Activated CD8-positive, alpha-beta memory T cell treated with anti-CD3 and anti-CD28 coated beads for 4 hours (primary cell): ENCODE results near the gene EXOC3L4.
"Not testable (repeated sequence)": the region's sequence is repeated elsewhere in the genome, so short reads cannot be mapped to it uniquely, and the experiment has no call there.

ENCODE experiments used
- DNase-seq, 2 donors: peaks; one replicate each; pipeline ENCODE4 v3.0.0-alpha.2; 2020; ENCODE audit warnings: low read depth in 2 of 2

The EXOC3L4 gene

DNA sequence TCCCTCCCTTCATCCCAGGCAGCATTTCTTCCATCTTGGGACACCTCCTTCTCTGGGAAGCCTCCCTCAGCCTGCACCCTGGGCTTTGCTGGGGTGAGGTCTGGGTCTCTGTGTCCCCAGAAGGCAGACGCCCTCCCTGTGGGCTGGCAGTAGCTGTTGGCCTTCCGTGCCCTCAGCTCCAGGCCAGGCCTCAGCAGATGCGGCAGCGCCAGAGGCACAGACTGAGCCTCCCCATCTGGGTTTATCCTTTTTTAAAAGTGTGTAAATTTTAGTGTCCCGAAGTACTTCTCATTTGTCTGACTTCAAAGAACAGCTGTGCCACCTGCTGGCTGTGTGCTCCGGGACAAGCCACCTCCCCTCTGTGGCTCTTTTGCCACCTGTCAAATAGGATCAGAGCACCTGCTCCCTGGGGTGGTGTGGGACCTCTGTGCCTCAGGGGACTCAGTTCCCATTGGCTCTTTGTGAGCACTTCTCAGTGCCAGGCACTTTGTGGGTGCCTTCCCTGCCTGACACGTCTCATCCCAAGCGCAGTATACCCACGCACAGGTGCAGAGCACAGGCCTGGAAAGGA is 11.1 kb downstream of the EXOC3L4 start:
- DNase-seq, result no peak

DNA sequence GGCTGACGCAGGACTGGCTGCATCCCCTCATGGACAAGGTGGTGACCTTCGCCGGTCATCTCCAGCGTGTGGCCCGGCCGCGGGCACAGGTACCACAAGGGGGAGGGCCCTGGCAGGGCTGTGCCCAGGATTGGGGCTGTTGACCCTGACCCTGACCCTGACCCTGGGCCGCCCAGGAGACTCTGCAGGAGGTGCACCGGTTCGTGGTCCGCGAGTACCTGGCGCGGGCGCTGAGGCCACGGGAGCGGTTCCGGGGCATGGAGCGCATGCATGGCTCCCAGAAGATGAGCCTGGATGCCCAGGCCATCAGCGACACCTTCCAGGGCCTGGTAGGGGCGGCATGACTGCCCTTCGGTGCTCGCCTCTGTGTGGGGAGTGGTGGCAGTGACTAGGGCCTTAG is 12.9 kb downstream of the EXOC3L4 start:
- DNase-seq, result no peak

DNA sequence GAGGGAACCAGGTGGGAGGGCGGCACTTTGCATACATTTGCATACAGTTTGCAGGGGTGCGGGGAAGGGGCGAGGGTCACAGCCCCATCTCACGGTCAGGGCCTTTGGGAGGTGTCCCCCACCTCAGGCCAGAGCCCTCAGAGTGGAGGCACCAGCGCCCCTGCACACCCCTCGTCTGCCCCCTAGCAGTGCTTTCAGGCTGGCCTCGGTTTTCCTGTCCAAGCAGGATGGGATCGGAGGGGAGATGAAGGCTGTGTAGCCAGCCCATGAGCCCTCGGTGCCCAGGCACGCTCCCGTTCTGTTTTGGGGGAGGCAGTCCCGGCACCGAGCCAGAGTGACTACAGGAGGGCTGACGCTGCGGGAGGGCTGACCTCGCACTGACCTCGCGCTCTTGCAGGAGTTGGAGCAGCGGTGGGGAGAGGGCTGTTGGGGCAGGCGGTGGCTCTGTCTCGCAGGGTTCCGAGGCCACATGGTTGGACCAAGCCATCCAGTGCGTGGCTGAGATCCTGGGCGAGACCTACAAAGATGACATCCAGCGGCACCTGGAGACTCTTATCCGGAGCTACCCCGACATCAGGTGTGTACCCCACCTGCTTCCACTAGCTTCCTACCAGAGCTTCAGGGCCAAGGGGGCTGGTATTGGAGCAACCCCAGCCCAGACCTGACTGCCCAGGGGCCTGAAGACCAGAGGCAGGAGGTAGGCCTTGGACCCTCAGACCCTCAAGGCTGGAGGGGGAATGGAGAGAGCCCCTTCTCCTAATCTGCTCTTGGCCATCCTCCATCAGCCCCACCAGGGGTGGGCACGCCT is 13.6 kb downstream of the EXOC3L4 start:
- DNase-seq, result no peak

- DNase-seq, result no peak
Measured at GRCh38 chr14:103108749-103109207, 14.3 kb downstream of the EXOC3L4 start.

DNA sequence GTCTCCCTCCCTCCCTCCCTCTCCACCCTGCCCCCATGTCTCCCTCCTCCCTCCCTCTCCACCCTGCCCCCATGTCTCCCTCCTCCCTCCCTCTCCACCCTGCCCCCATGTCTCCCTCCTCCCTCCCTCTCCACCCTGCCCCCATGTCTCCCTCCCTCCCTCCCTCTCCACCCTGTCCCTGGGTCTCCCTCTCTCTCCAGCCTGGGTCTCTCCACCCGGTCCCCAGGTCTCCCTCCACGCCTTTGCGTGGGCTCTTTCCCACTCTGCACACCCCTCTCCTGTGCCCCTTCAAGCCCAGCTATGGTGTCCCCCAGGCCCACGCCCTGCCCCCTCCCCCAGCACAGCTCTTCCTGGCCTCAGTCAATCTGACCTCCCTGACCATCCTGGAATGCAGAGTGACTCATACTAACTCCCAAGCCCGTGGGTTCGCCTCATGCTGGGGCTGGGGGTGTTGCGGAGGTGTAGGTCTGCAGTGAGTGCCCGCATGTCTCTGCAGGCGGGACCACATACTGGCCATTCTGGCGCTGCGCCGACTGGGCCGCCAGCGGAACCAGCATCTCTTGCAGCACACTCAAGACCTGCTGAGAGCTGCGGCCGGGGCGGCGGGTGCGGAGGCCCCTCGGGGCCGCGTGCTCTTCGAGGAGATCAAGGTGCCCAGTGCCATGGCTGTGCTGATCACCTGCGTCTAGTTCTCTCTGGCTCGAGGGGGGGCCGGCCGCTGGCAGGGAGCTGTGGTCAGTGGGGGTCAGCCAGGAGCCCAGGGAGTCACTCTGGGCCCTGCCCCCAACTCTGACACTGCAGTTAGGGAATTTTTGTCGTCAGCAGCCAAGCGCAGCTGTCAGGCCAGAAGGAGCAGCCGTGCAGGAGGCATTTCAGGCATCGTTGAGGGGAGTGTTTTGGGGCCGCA is 15.3 kb downstream of the EXOC3L4 start:
- DNase-seq, result no peak

DNA sequence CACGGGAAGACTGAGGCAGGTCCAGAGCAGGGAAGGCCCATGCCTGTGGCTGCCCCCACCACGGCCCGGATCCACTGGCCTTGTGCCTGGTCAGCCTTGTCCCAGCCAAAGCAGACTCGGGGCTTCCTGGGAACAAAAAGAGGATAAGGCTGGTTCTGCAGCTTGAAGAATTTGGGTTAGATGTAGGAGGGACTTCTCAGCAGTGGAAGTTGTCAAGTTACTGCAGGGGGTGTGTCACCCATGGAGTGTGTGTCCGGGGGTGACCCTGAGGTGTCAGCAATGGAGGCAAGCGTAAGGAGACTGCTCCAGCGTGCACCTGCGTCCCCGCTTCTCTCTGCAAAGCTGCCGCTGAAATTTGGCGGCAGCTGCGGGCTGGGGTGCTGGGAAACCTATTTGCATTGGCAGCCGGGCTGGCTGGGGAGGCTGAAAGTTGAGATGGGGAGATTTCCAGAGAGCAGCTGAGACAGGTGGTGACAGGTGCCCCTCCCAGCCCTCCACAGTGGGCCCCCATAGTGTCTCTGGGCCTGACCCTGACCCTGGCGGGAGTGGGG is 16.2 kb downstream of the EXOC3L4 start:
- DNase-seq, result no peak

GRCh38 chr14:103111232-103111868 is 16.8 kb downstream of the EXOC3L4 start:
- no peak for DNase-seq

- DNase-seq, result no peak
Measured at GRCh38 chr14:103112400-103113243, 18.1 kb downstream of the EXOC3L4 start.

DNA sequence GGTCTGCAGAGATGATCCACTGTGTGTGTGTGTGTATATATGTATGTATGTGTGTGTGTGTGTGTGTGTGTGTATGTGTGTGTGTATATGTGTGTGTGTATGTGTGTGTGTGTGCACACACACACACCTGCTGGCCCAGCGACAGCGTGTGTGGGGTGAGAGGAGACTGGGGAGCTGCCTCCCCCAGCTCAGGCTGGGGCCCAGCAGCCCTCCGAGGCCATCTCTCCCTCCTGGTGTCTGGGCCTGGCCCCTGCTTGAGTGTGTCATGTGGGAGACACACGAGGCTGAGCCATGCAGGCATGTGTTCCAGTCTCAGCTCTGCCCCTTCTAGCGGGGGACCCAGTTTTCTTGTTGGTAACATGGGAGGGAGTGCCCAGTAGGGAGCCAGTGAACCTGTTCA is 18.8 kb downstream of the EXOC3L4 start:
- no peak for DNase-seq

GRCh38 chr14:103113774-103114173 is 19.2 kb downstream of the EXOC3L4 start:
- no peak for DNase-seq

DNA sequence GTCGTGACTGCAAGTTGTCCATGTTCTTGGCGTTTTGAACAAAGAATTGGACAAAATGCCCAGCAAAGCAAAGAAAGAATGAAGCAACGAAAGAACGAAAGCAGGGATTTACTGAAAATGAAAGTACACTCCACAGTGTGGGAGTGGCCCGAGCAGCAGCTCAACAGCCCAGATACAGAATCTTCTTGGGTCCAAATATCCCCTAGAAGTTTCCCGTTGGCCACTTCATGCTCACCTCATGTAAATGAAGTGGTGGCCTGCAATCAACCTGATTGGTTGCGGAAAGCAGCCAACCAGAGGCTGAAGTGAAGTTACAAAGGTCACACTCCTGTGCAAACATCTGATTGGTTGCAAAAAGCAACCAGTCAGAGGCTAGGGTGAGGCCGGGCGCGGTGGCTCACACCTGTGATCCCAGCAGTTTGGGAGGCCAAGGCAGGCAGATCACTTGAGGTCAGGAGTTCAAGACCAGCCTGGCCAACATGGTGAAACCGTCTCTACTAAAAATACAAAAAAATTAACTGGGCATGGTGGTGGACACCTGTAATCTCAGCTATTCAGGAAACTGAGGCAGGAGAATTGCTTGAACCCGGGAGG is 20.7 kb downstream of the EXOC3L4 start:
- DNase-seq, result not testable (repeated sequence)

DNA sequence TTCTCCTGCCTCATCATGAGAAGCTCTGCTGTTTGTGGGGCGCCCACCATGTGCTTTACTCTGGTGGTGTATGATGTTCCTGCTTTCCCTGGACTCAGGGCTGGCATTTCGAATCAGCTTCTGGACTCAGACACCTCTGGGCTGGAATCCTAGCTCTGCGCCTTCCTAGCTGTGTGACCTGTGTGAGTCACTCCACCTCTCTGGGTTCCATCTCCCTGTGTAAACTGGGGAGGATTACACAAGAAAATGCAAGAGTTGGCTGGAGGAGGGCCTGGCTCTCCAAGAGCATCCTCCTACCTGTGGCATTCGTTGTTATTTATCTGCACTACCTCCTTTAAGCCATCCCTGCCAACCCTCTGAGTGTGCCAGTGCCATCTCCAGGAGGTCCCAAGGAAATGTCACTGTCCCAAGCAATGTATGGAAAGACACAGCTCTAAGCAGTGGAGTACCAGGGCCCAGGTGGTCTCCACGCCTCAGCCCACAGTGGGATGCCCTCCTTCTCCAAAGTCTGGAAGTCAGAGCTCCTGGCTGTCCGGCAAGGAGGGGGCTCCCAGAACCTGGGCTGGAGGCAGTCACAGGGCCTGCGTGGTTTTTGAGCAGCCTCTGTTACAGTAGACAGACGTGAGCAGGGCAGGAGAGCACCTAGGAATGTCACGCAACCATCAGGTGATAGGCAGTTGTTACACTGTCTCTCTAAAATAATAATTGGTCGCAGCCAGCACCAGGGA is 21.5 kb downstream of the EXOC3L4 start:
- DNase-seq, result no peak

- no peak for DNase-seq
Measured at GRCh38 chr14:103116636-103117035, 22.1 kb downstream of the EXOC3L4 start.

- not testable (repeated sequence) for DNase-seq
Measured at GRCh38 chr14:103117499-103117898, 23.0 kb downstream of the EXOC3L4 start.

- no peak for DNase-seq
Measured at GRCh38 chr14:103118018-103118662, 23.6 kb downstream of the EXOC3L4 start.

- no peak for DNase-seq
Measured at GRCh38 chr14:103118663-103119404, 24.3 kb downstream of the EXOC3L4 start.

GRCh38 chr14:103119527-103119926 is 25.0 kb downstream of the EXOC3L4 start:
- not testable (repeated sequence) for DNase-seq

GRCh38 chr14:103121121-103121845 is 26.8 kb downstream of the EXOC3L4 start:
- DNase-seq, result no peak
